Endothelial cell of umbilical vein (primary cell): ENCODE results near the gene FAM228B. TPM values are rescaled to one million over a fixed set of nuclear protein-coding genes. Genes with fewer than 3 reads are reported as not detected.

Experiments used
- BruUV-seq: library from RNA; stranded (reverse); fragments of 400-500 nt; replicated peaks from 2 replicates; lab custom pipeline; 2021; lab: Mats Ljungman, UMichigan
- CTCF ChIA-PET: fragments of 300-600, 350-600 bp; sonication (Branson Sonifier 250); formaldehyde crosslinking; loops from one replicate; lab custom pipeline; 2021; ENCODE audit warnings: antibody characterized with exemption, inconsistent platforms; lab: Charles Lee
- POLR2A ChIA-PET: fragments of 300-600, 350-600 bp; sonication (Branson Sonifier 250); formaldehyde crosslinking; loops from one replicate; lab custom pipeline; 2021; ENCODE audit warnings: antibody characterized with exemption, inconsistent platforms; lab: Charles Lee
- DNase-seq: peaks from one replicate; pipeline ENCODE4 v3.0.0-alpha.2; 2011; ENCODE audit warnings: low read depth, low spot score
- FAIRE-seq: peaks from 2 replicates; lab custom pipeline; 2011; peaks lifted over from hg19 to GRCh38; lab: Jason Lieb, UNC
- H2AFZ ChIP-seq: 2 replicates; pipeline ENCODE4 v1.6.0; 2012; ENCODE audit warnings: low read depth, low read length, control low read depth, inconsistent platforms
- H3K27ac ChIP-seq: 2 replicates; pipeline ENCODE4 v1.5.1; 2011; ENCODE audit warnings: low read depth, mild to moderate bottlenecking, control low read depth, low read length, moderate library complexity; ENCODE audit not compliant: insufficient read depth
- H3K27me3 ChIP-seq, 2 experiments: 2 replicates each; pipeline versions ENCODE4 v1.6.0 to v1.6.1; 2011; ENCODE audit warnings: low read length in 2 of 2, mixed read lengths in 1 of 2; ENCODE audit not compliant: control insufficient read depth in 2 of 2, insufficient read depth in 2 of 2
- H3K36me3 ChIP-seq, 2 experiments: 2 replicates in 1 of 2; 3 replicates in 1 of 2; pipeline ENCODE4 v1.5.1; 2011; ENCODE audit warnings: low read length in 2 of 2, mild to moderate bottlenecking in 1 of 2, moderate library complexity in 1 of 2; ENCODE audit not compliant: control insufficient read depth in 2 of 2, insufficient read depth in 2 of 2; ENCODE audit errors: extremely low read depth in 1 of 2
- H3K4me1 ChIP-seq: 3 replicates; pipeline ENCODE4 v1.5.1; 2011; ENCODE audit warnings: mild to moderate bottlenecking, low read length; ENCODE audit not compliant: control insufficient read depth, insufficient read depth; ENCODE audit errors: extremely low read depth
- H3K4me2 ChIP-seq: 2 replicates; pipeline ENCODE4 v1.6.1; 2011; ENCODE audit warnings: low read length, control low read depth, mixed read lengths; ENCODE audit not compliant: insufficient read depth
- H3K4me3 ChIP-seq, 3 experiments: fragments of 200-600 bp in 1 of 3; sonication (generic), shearing (Covaris generic) in 1 of 3; replicated peaks in 1 of 3; 2 replicates each; pipeline ENCODE4 v1.5.1; 2011 to 2016; ENCODE audit warnings: control low read depth in 3 of 3, low read length in 3 of 3, mild to moderate bottlenecking in 2 of 3, inconsistent platforms in 1 of 3, low read depth in 1 of 3, moderate library complexity in 1 of 3; ENCODE audit not compliant: insufficient read depth in 1 of 3
- H3K79me2 ChIP-seq: 2 replicates; pipeline ENCODE4 v1.6.0; 2012; ENCODE audit warnings: low read length, inconsistent platforms; ENCODE audit not compliant: control insufficient read depth, insufficient read depth
- H3K9ac ChIP-seq: replicated peaks from 2 replicates; pipeline ENCODE3; 2011; ENCODE audit warnings: low read length, control low read depth; ENCODE audit not compliant: insufficient read depth; ENCODE audit errors: extremely low read depth
- H3K9me1 ChIP-seq: replicated peaks from 3 replicates; pipeline ENCODE4 v1.6.0; 2011; ENCODE audit warnings: mild to moderate bottlenecking, low read length; ENCODE audit not compliant: control insufficient read depth, insufficient read depth; ENCODE audit errors: extremely low read depth
- H3K9me3 ChIP-seq: replicated peaks from 2 replicates; pipeline ENCODE4 v1.5.1; 2012; ENCODE audit warnings: low read length, inconsistent platforms; ENCODE audit not compliant: control insufficient read depth, insufficient read depth
- H4K20me1 ChIP-seq: replicated peaks from 2 replicates; pipeline ENCODE3; 2011; ENCODE audit warnings: mild to moderate bottlenecking, low read length; ENCODE audit not compliant: control insufficient read depth, insufficient read depth; ENCODE audit errors: extremely low read depth
- EZH2 ChIP-seq: IDR thresholded peaks from 2 replicates; pipeline ENCODE4 v1.6.1; 2012; ENCODE audit warnings: borderline replicate concordance, low read depth, mild to moderate bottlenecking, moderate library complexity, low read length, inconsistent platforms; ENCODE audit not compliant: severe bottlenecking
- FOS ChIP-seq: IDR thresholded peaks from 2 replicates; pipeline ENCODE4 v1.6.1; 2011; ENCODE audit warnings: mild to moderate bottlenecking, low read length, moderate library complexity, borderline replicate concordance; ENCODE audit not compliant: insufficient read depth
- GATA2 ChIP-seq: IDR thresholded peaks from 2 replicates; pipeline ENCODE4 v1.7.0; 2011; ENCODE audit warnings: low read depth, mild to moderate bottlenecking, moderate library complexity, mixed read lengths, low read length; ENCODE audit not compliant: insufficient read length, insufficient read depth
- JUN ChIP-seq: IDR thresholded peaks from 2 replicates; pipeline ENCODE4 v1.6.1; 2011; ENCODE audit warnings: borderline replicate concordance, low read depth; ENCODE audit not compliant: insufficient read length, insufficient read depth
- MYC ChIP-seq: IDR thresholded peaks from one replicate; pipeline ENCODE4 v1.6.1; 2011; ENCODE audit warnings: mild to moderate bottlenecking, low read depth, low read length
- POLR2A ChIP-seq: IDR thresholded peaks from 2 replicates; pipeline ENCODE4 v1.6.1; 2012; ENCODE audit warnings: low read depth, mild to moderate bottlenecking, control low read depth, low read length
- POLR2AphosphoS5 ChIP-seq: IDR thresholded peaks from 2 replicates; pipeline ENCODE4 v1.6.1; 2012; ENCODE audit warnings: low read depth, mild to moderate bottlenecking, control low read depth, low read length, moderate library complexity; ENCODE audit not compliant: insufficient read depth
- dilution Hi-C: fragments of 300-500 bp; cut with MboI; formaldehyde crosslinking; loops from one replicate; pipeline ENCODE4 v1.15.0; 2019; ENCODE audit warnings: low sequenced_read_pairs; ENCODE audit not compliant: extremely low pct_ligation_motif_present
- intact Hi-C: fragments of 100-400 bp; cut with micrococcal nuclease; formaldehyde crosslinking; loops from one replicate; pipeline ENCODE4 v1.10.0; 2022
- polyA plus RNA-seq, 4 experiments: library from polyadenylated mRNA; depleted of rRNA in 3 of 4; stranded (reverse) in 3 of 4; unstranded in 1 of 4; fragments of >200 nt; gene quantifications; 2 replicates each; pipeline versions ENCODE4 v1.2.1 to v1.2.3, GENCODE V29; 2011 to 2012; ENCODE audit warnings: missing spikeins in 1 of 4
- total RNA-seq: library from RNA; stranded (reverse); gene quantifications from 2 replicates; pipeline ENCODE4 v1.2.3, GENCODE V29; 2021
- TF ChIP-seq, protein P1 (sequence below): IDR thresholded peaks from 2 replicates; pipeline ENCODE4 v1.6.1; 2011; ENCODE audit not compliant: insufficient read depth, insufficient read length
- TF ChIP-seq, protein P2 (sequence below), 2 donors: IDR thresholded peaks; 1 replicate in 1 of 2; 2 replicates in 1 of 2; pipeline ENCODE4 v1.5.1; 2011; ENCODE audit warnings: low read length in 2 of 2, mild to moderate bottlenecking in 2 of 2, moderate library complexity in 2 of 2, control low read depth in 1 of 2, inconsistent platforms in 1 of 2, low read depth in 1 of 2; ENCODE audit not compliant: insufficient read depth in 1 of 2; ENCODE audit errors: extremely low read depth in 1 of 2

Gene FAM228B
- total and polyA plus RNA-seq, 2 donors (not counting 3 experiments of a cell fraction or from before 2014, with no cell fraction given): 1.6 to 11.9 TPM

DNA sequence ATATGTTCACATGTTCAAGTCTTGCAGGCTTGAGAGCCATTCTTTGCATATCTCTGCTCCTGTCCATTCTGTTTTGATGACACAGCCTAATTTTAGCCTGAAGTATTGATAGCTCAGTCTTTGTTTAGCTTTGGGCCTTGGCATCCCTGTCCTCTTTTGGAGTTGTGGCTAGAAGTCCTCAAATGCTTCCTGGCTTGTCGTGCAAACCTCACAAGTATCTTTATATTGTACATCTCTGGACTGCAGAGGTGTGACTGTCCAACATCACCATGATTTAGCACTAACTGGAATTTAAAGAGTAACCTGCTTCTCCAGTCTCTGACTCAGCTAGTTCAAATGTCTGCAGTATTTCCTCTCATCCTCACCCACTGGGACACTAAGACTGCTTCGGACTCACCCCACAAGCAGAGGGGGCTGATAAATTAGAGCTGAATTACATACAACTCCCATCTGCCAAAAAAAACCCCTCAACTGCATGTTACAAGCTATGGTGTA lies 11.8 kb upstream of the FAM228B start:
- POLR2A ChIA-PET: no interaction called here

More for the DNA sequence above, 11.8 kb upstream of the FAM228B start:
- no peaks in the 10 kb centered on the region for H3K4me1 ChIP-seq
- no peaks in the 10 kb centered on the region for H3K79me2 ChIP-seq
- BruUV-seq: no TSS peak
- H3K9ac ChIP-seq: no peak overlapping the region
- H3K9me1 ChIP-seq: no peaks in the 10 kb centered on the region
- FAIRE-seq (no peak), DNase-seq (no peak)
- no peaks in the 10 kb centered on the region for H3K9me3 ChIP-seq
- H3K27ac ChIP-seq: no peak overlapping the region
- no peak overlapping the region for H3K4me3 ChIP-seq
- dilution Hi-C loops: no loop called here
- no peaks in the 10 kb centered on the region for H3K36me3 ChIP-seq
- CTCF ChIA-PET: interaction anchor here (1.1 to 1.8 kb wide), 2 partner anchors 11 to 13 kb away, joined by 4 to 5 read pairs; partner anchors contain the start of gene FAM228B
- H3K4me2 ChIP-seq: no peak overlapping the region
- H4K20me1 ChIP-seq: no peaks in the 10 kb centered on the region
- H3K27me3 ChIP-seq: peaks cover 0 to 2% of the 10 kb centered on the region in 2 experiments
- no peak overlapping the region for H2AFZ ChIP-seq
- intact Hi-C loops: no loop called here
- TF ChIP-seq POLR2AphosphoS5: no peak
- no peak for TF ChIP-seq MYC
- no peak for TF ChIP-seq GATA2
- TF ChIP-seq JUN: no peak
- TF ChIP-seq, protein P1, sequence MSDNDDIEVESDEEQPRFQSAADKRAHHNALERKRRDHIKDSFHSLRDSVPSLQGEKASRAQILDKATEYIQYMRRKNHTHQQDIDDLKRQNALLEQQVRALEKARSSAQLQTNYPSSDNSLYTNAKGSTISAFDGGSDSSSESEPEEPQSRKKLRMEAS: no peak
- TF ChIP-seq POLR2A: no peak
- TF ChIP-seq EZH2: no peak
- TF ChIP-seq FOS: no peak
- TF ChIP-seq, protein P2, sequence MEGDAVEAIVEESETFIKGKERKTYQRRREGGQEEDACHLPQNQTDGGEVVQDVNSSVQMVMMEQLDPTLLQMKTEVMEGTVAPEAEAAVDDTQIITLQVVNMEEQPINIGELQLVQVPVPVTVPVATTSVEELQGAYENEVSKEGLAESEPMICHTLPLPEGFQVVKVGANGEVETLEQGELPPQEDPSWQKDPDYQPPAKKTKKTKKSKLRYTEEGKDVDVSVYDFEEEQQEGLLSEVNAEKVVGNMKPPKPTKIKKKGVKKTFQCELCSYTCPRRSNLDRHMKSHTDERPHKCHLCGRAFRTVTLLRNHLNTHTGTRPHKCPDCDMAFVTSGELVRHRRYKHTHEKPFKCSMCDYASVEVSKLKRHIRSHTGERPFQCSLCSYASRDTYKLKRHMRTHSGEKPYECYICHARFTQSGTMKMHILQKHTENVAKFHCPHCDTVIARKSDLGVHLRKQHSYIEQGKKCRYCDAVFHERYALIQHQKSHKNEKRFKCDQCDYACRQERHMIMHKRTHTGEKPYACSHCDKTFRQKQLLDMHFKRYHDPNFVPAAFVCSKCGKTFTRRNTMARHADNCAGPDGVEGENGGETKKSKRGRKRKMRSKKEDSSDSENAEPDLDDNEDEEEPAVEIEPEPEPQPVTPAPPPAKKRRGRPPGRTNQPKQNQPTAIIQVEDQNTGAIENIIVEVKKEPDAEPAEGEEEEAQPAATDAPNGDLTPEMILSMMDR (IDR thresholded peaks at IDR 0.05; ENCODE audit: extremely low read depth in 1 of 2, insufficient read depth in 1 of 2, low read depth in 1 of 2, low read length in 2 of 2): no peak
